Fibroblast of lung (primary cell): ENCODE results near the gene CTLA4. TPM values are rescaled to one million over a fixed set of nuclear protein-coding genes. Genes with fewer than 3 reads are reported as not detected.

ENCODE experiments used
- DNase-seq, 2 donors: peaks; one replicate each; pipeline versions ENCODE4 v3.0.0 to v3.0.0-alpha.2; 2010; ENCODE audit warnings: low read depth in 2 of 2
- H2AFZ ChIP-seq: 2 replicates; pipeline ENCODE4 v1.5.1; 2012; ENCODE audit warnings: low read length, control low read depth, inconsistent platforms
- H3K27ac ChIP-seq: 2 replicates; pipeline ENCODE4 v1.5.1; 2011; ENCODE audit warnings: low read length, control low read depth; ENCODE audit not compliant: insufficient read depth
- H3K27me3 ChIP-seq: 2 replicates; pipeline ENCODE4 v1.5.1; 2011; ENCODE audit warnings: mild to moderate bottlenecking, low read length; ENCODE audit not compliant: control insufficient read depth, insufficient read depth
- H3K36me3 ChIP-seq: 2 replicates; pipeline ENCODE4 v1.5.1; 2011; ENCODE audit warnings: low read length; ENCODE audit not compliant: control insufficient read depth, insufficient read depth
- H3K4me1 ChIP-seq: 2 replicates; pipeline ENCODE4 v1.5.1; 2011; ENCODE audit warnings: low read length; ENCODE audit not compliant: control insufficient read depth, insufficient read depth; ENCODE audit errors: extremely low read depth
- H3K4me2 ChIP-seq: 2 replicates; pipeline ENCODE4 v1.5.1; 2011; ENCODE audit warnings: low read length, control low read depth; ENCODE audit not compliant: insufficient read depth; ENCODE audit errors: extremely low read depth
- H3K4me3 ChIP-seq, 4 experiments: fragments of 200-600 bp in 1 of 4; sonication (generic) in 1 of 4; replicated peaks in 1 of 4; 2 replicates each; pipeline ENCODE4 v1.5.1; 2011 to 2016; ENCODE audit warnings: low read length in 4 of 4, low read depth in 3 of 4, mild to moderate bottlenecking in 3 of 4, control low read depth in 2 of 4, inconsistent platforms in 1 of 4, mixed read lengths in 1 of 4; ENCODE audit not compliant: insufficient read depth in 1 of 4; ENCODE audit errors: control extremely low read depth in 1 of 4
- H3K79me2 ChIP-seq: 2 replicates; pipeline ENCODE4 v1.5.1; 2012; ENCODE audit warnings: mild to moderate bottlenecking, low read length, inconsistent platforms; ENCODE audit not compliant: control insufficient read depth, insufficient read depth
- H3K9ac ChIP-seq: 2 replicates; pipeline ENCODE4 v1.5.1; 2011; ENCODE audit warnings: mild to moderate bottlenecking, low read length, control low read depth; ENCODE audit not compliant: insufficient read depth
- H3K9me3 ChIP-seq: 2 replicates; pipeline ENCODE4 v1.5.1; 2012; ENCODE audit warnings: low read depth, low read length; ENCODE audit not compliant: control insufficient read depth, insufficient read depth
- H4K20me1 ChIP-seq: 2 replicates; pipeline ENCODE4 v1.5.1; 2011; ENCODE audit warnings: low read length; ENCODE audit not compliant: control insufficient read depth, insufficient read depth; ENCODE audit errors: extremely low read depth
- CTCF ChIP-seq, 2 donors: IDR thresholded peaks in 1 of 2; conservative IDR thresholded peaks in 1 of 2; 1 replicate in 1 of 2; 2 replicates in 1 of 2; pipeline ENCODE4 v1.5.1; 2011 to 2012; ENCODE audit warnings: low read length in 2 of 2, control low read depth in 1 of 2, inconsistent platforms in 1 of 2, low read depth in 1 of 2, mild to moderate bottlenecking in 1 of 2
- EZH2 ChIP-seq: IDR thresholded peaks from 2 replicates; pipeline ENCODE4 v1.5.1; 2012; ENCODE audit warnings: low read length, control low read depth, mild to moderate bottlenecking; ENCODE audit errors: missing control alignments
- polyA plus RNA-seq, 2 donors: library from polyadenylated mRNA; depleted of rRNA in 1 of 2; stranded (reverse) in 1 of 2; unstranded in 1 of 2; fragments of >200 nt; gene quantifications; 2 replicates each; pipeline ENCODE4 v1.2.1, GENCODE V29; 2011 to 2012; ENCODE audit warnings: missing spikeins in 1 of 2
- total RNA-seq: library from RNA; depleted of rRNA; stranded (reverse); fragments of >200 nt; gene quantifications from 2 replicates; pipeline ENCODE4 v1.2.1, GENCODE V29; 2014

Gene CTLA4
- total and polyA plus RNA-seq, 2 donors (not counting 1 experiment from before 2014, with no cell fraction given), result not detected

GRCh38 chr2:203840655-203841205, 26.8 kb upstream of the CTLA4 start:
- no peaks in the 10 kb centered on the region for H3K79me2 ChIP-seq
- no peak for TF ChIP-seq EZH2
- no peak for TF ChIP-seq CTCF (conservative IDR thresholded peaks at IDR 0.05 in 1 of 2, IDR thresholded peaks at IDR 0.05 in 1 of 2; ENCODE audit: low read depth in 1 of 2, low read length in 2 of 2)
- no peak overlapping the region for H3K4me2 ChIP-seq
- no peak overlapping the region for H3K27ac ChIP-seq
- H4K20me1 ChIP-seq, result no peaks in the 10 kb centered on the region
- H3K27me3 ChIP-seq, result peaks cover 7% of the 10 kb centered on the region
- H3K4me3 ChIP-seq, result no peak overlapping the region
- no peak overlapping the region for H2AFZ ChIP-seq
- H3K9me3 ChIP-seq, result no peaks in the 10 kb centered on the region
- H3K36me3 ChIP-seq, result no peaks in the 10 kb centered on the region
- H3K4me1 ChIP-seq, result no peaks in the 10 kb centered on the region
- DNase-seq, result no peak
- H3K9ac ChIP-seq, result no peak overlapping the region

DNA sequence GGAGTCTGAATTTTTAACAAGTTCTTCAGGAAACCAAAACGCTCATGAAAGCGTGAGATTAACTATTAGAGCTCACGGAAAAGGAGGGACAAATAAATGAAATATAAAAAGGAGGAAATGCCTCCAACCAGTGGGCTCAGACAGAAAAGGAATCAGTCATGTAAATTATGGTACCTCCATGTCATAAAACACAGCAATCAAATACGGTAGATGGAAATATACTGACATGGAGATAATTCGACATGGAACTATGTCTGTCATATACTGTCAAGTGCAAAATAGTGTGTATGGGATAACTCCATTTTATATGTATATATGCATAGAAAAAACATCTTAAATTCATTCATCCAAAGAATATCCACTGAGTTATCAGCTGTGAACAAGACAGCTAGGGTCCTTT, 25.9 kb upstream of the CTLA4 start:
- Histone ChIP-seq H4K20me1 (no peaks in the 10 kb centered on the region), H3K27me3 (peaks cover 7% of the 10 kb centered on the region), H3K4me3 (no peak overlapping the region), H2AFZ (no peak overlapping the region), H3K9me3 (no peaks in the 10 kb centered on the region), H3K27ac (no peak overlapping the region), H3K79me2 (no peaks in the 10 kb centered on the region), H3K4me1 (no peaks in the 10 kb centered on the region), H3K4me2 (no peak overlapping the region), H3K9ac (no peak overlapping the region), H3K36me3 (no peaks in the 10 kb centered on the region)
- no peak for DNase-seq
- no peak for TF ChIP-seq CTCF (conservative IDR thresholded peaks at IDR 0.05 in 1 of 2, IDR thresholded peaks at IDR 0.05 in 1 of 2; ENCODE audit: low read depth in 1 of 2, low read length in 2 of 2)
- no peak for TF ChIP-seq EZH2

GRCh38 chr2:203842373-203842772, 25.2 kb upstream of the CTLA4 start:
- H3K9me3 ChIP-seq, result no peaks in the 10 kb centered on the region
- H2AFZ ChIP-seq, result no peak overlapping the region
- H3K4me2 ChIP-seq, result no peak overlapping the region
- H3K27me3 ChIP-seq, result peaks cover 7% of the 10 kb centered on the region
- no peak overlapping the region for H3K4me3 ChIP-seq
- H3K27ac ChIP-seq, result no peak overlapping the region
- no peak overlapping the region for H3K9ac ChIP-seq
- H4K20me1 ChIP-seq, result no peaks in the 10 kb centered on the region
- no peak for TF ChIP-seq EZH2
- no peak for TF ChIP-seq CTCF (conservative IDR thresholded peaks at IDR 0.05 in 1 of 2, IDR thresholded peaks at IDR 0.05 in 1 of 2; ENCODE audit: low read depth in 1 of 2, low read length in 2 of 2)
- no peaks in the 10 kb centered on the region for H3K36me3 ChIP-seq
- H3K4me1 ChIP-seq, result no peaks in the 10 kb centered on the region
- DNase-seq, result no peak
- H3K79me2 ChIP-seq, result no peaks in the 10 kb centered on the region
